GM21515 (cell line): ENCODE data around the gene C2CD4B.

ENCODE experiments used
- ATAC-seq: cut with Tn5 transposase; IDR thresholded peaks from one replicate; pipeline ENCODE4 v1.9.1; 2021; ENCODE audit not compliant: unreplicated experiment

C2CD4B gene, protein sequence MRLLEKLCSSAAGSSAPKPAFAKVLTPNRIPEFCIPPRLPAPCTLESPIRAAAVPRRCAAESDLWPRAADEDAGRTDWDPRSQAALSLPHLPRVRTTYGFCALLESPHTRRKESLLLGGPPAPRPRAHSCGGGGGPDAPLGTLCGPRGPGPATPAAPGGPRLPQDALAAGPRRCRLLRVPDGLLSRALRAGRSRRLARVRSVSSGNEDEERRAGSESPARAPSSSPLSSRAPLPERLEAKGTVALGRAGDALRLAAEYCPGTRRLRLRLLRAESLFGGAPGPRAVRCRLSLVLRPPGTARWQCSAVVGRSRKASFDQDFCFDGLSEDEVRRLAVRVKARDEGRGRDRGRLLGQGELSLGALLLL

DNA sequence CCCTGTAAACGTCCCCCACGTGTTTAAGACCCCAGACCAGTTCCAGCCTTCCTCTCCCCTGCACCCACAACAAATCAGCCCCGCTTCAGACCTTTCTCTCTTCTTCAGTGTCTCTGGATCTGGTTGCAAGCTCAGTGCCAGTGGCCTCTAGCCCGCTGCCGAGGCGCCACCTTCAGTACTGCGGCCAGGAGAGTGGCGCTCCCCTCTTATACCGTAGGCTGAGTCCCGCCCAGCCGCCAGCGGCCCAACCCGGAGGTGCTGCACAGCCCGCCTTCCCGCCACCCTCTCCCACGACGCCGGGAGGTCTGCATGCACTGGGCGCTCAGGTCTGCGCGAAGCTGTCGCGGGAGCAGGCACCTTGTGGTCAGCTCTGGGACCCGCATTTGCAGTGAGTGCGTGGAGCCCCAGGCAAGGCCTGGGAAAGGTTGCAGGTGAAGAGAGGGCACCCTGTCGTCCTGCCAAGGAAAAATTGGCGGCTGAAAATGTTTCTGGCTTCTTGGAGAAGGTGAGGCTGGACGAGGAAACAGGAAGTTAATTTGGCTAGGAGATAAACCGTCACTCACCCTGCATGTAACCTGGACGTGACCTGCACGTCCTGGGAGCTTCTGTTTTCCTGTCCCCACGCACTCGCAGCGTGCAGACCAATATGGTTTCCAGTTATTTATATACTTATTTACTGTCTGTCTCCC lies at the start of gene C2CD4B:
C2CD4B (minus strand) TSS at position 182 of the 689 bp plus-strand sequence. CDS start 301 bp downstream, outside the sequence.
- no peak for ATAC-seq

DNA sequence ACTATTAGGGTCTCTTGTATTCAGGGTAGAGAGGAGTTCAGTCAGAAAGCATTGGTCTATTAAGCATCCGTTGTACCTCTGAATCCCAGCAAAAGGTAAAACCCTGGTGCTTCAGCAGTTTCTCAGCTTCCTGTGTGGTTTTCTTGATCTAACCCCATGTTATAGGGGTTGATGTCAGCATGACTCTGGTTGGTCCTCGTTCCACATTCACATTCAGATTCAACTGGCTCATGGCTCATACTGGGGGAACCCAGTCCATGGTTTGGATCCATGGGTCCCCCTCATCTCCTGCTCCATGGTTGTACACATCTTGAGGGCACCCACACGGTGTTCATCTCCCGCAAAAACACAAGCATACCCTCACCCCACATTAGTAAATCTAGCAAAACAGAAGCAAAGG lies 47.7 kb upstream of the C2CD4B start:
- ATAC-seq: no peak

DNA sequence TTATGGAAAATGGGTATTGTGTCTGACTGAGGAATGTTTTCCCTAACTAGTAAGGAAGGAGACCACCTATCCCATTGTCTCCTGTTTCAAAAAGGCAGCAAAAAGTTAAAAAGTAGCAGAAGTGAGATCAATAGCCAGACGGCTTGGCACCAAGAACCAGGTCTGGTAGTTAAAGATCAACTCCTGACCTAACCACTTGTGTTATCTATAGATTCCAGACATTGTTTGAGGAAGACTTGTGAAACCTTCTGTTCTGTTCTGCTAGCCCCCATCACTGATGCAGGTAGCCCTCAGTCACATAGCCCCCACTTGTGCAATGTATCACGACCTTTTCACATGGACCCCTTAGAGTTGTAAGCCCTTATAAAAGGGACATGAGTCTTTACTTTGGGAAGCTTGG lies 46.3 kb upstream of the C2CD4B start:
- ATAC-seq: no peak

DNA sequence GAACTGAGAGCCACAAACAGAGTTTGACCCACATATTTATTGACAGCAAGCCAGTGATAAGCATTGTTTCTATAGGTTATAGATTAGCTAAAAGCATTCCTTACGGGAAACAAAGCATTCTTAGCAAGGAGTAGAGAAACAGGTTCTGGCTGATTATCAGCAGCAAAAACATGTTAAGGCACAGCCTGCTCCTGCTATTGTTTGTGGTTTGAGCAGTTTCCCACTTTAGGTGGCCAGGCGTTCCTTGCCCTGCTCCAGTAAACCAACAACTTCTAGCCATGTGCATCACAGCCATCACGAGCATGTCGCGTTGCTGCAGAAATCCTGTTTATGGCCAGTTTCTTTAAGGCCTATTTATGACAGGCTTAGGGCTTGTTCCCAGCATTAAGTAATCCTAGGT lies 44.7 kb upstream of the C2CD4B start:
- ATAC-seq: no peak

DNA sequence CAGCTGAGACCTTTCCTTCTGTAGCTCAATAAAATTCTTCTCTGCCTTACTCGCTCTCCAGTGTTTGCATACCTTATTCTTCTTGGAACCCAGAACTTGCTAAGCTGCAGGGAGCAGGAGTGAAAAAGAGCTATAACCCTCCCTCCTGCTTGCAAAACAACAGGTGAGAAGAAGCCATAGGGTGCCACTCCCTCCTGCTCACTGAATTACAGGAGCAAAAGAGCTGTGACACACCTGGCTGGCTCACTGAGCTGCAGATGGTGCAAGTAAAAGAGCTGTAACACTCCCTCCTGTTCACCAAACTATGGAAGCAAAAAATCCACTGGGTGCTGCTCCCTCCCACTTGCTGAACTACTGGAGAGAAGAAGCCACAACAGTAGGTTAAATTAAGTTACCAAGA lies 44.2 kb upstream of the C2CD4B start:
- ATAC-seq: no peak

DNA sequence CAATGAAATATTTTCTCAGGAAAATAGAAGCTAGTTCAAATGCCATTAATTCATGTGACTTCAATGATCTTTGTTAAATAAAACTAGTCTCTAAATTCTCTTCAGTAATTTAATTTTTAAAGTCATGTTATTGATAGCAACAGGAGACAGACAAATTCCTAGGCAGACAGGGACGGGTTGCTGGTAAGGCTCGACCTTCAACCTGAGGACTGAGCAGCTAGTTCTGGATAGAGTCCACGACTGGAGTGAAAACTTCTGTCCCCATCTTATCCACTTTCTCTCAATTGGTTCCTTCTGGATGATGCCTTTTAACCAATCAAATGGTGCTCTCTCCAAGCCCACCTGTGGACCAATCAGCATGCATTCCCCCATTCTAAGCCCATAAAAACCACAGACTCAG lies 43.8 kb upstream of the C2CD4B start:
- no peak for ATAC-seq

DNA sequence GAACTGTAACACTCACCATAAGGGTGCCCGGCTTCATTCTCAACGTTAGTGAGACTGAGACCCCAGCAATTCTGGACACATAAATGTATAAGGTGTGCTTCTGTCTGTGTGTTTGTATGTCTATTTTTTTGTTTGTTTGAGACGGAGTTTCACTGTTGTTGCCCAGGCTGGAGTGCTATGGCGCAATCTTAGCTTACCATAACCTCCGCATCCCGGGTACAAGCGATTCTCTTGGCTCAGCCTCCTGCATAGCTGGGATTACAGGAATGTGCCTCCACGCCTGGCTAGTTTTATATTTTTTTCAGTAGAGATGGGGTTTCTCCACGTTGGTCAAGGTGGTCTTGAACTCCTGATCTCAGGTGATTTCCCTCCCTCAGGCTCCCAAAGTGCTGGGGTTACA lies 43.3 kb upstream of the C2CD4B start:
- no peak for ATAC-seq

DNA sequence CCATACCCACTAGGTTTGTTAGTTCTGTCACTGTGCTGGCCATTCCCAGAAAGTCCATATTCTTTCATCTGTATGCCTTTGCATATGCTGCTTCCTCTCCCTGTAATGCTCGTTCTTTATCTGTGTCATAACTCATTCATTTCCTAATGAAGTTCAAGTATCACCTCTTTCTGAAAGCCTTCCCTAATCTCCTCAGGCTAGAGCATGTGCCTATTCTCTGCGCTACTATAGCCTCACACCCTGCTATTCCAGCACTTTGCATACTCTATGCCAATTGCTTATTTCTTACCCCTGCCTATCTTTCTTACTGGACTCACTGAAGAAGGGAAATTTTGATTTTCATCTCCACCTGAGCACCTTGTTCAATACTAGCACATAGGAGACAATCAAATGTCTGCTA lies 25.6 kb upstream of the C2CD4B start:
- ATAC-seq: no peak

DNA sequence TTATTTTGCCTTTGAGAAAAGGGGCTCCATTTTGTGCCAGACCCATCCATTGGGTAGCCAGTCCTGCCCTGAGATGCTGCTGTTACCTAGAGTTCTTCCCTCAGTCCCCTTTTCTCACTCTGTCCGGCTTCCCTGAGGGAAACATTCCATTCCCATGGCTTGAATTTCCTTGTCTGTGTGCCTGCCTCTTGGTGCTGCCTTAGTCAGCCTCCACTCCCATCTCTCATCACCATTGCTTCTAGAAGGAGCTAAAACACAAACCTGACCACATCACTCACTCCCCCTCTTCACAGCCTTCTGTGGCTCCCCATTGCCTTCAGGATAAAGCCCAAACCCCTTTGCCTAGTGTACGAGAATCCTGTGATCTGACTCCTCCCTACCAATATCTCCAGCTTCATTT lies 25.2 kb upstream of the C2CD4B start:
- ATAC-seq: no peak

DNA sequence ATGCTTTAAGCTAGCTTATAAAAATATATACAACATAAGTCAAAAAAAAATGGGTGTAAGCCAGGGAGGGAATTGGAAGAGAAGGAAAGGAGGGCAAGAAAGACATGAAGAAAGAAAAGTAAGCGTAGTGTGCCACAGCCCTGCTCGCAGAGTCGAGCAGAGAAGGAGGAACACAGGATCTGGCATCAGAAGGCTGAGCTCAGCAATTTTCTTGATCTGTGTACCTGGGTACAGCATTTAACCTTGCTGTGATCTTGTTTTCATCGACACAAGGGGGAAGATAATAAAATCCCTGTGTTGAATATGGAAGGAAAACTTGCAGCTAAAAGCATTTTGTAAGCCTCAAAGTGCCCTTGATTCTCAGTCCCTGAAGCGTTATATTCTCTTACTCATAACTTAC lies 23.7 kb upstream of the C2CD4B start:
- ATAC-seq: no peak

DNA sequence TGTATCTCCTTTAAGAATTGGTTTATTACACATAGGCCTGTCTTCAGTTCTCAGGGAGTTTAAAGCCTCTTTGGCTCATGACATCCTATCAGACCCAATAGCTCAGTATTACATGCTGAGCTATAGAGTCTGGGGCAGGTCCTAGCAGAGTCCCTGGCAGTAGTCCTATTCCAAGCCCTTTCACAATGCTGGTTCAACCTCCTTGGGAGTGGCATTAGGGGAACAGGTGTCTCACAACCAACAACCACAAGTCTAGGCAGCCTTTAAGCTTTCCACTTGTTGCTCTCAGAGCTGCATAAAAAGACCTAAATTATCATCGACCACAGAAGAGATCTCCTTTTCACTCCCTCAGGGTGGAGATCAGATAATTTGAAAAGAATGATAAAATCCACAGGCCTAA lies 22.8 kb upstream of the C2CD4B start:
- ATAC-seq: no peak

DNA sequence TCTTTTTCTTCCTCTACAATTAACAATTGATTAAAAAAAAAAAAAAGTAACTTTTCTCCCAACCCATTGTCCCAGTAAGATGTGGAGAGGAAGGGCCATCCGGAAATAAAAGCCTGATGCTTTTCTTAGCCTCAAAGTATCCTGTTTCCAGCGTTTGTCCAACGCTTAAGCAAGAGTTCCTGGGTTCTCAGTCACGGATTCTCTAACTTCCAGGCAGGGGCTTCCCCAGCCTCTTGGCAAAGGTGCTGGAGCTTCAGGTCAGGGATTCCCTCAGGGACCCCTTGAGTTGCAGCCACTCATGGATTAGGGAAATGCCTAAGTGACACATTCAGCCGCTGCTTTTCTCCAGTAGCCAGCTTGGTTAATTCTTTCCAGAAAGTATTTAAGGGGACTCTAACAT lies 22.3 kb upstream of the C2CD4B start:
- no peak for ATAC-seq

DNA sequence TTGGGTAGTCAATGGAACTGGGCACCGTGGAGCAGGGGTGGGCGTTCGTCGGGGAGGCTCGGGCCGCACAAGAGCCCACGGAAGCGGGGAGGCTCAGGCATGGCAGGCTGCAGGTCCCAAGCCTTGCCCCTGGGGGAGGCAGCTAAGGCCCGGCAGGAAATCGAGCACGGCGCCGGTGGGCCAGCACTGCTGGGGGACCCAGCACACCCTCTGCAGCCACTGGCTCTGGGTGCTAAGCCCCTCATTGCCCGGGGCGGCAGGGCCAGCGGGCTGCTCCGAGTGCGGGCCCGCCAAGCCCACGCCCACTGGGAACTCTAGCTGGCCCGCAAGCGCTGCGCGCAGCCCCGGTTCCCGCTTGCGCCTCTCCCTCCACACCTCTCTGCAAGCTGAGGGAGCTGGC lies 21.5 kb upstream of the C2CD4B start:
- no peak for ATAC-seq

DNA sequence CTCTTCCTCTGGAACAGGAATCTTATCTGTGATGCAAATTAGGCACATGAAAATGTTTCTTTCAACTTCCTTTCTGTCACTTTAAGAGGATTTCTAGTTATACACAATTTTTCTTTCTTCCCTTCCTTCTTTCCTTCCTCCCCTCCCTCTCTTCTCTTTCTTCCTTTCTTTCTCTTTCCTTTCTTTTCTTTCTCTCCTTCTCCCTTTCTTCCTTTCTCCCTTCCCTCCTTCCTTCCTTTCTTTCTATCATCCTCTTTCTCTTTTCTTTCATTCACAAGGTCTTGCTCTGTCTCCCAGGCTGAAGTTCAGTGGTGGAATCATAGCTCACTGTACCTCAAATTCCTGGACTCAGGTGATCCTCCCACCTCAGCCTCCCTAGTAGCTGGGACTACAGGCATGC lies 18.0 kb upstream of the C2CD4B start:
- ATAC-seq: no peak

DNA sequence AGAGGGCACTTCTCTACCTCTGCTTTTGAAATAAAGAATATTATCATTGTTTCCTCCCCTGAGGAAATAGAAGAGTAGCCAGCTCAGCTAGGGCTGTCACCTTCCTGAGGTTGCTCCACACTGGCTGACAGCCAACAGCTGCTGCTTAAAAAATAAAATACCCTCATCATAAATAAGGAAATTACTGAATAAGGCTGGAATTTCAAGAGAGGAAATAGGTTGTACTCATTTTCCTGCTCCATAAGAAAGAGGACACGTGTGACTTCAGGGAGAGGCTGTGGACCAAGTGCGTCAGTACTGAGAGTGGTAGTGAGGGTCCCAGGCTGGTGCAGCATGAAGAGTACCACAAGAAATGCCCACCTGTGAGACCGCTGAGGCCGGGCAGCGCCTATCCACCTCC lies 8.1 kb upstream of the C2CD4B start:
- no peak for ATAC-seq

DNA sequence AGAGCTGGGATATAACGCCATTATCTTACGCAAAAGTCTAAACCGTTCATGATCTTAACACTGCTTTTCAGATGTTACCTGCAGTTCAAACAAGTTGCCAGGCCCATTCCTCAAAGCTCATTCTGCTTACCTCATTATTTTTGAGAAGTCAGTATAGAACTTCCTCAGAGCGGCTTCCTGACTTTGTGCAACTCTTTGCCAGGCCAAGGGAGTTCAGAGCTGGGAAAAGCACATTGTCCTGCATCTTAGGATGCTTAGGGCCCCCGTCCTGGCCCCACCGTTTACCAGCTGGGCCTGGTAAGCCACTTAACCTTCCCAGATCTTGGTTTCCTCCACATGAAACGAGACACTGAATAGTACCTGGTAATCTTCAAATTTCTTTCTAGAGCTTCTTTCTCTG lies 6.8 kb upstream of the C2CD4B start:
- no peak for ATAC-seq

DNA sequence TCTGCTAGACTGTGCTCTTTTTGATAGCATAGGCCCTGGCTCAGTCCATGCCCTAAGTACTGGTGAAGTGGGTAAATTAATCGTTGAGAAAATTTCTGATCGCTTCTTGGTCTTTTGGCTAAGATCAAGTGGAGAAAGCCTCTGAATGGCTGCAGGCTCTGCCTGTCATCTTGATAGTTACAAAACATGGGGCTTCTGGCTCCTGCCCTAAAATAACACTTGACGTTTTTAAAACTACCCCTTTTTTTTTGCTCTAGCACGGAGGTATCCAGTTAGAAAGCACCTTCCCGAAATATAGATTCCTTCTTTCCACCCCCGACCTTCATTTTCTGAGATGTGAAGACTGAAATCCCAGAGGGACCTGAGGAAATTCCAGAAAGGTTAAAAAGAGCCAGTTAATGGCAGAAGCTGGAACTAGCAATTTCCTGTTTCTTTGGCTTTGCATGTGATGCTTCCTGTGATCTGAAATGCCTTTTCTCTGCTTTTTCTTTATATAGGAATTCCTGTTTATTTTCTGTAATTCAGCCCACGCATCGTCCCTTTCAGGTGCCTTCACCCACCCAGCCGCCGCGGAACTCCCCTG lies 799 bp upstream of the C2CD4B start:
- ATAC-seq: no peak

DNA sequence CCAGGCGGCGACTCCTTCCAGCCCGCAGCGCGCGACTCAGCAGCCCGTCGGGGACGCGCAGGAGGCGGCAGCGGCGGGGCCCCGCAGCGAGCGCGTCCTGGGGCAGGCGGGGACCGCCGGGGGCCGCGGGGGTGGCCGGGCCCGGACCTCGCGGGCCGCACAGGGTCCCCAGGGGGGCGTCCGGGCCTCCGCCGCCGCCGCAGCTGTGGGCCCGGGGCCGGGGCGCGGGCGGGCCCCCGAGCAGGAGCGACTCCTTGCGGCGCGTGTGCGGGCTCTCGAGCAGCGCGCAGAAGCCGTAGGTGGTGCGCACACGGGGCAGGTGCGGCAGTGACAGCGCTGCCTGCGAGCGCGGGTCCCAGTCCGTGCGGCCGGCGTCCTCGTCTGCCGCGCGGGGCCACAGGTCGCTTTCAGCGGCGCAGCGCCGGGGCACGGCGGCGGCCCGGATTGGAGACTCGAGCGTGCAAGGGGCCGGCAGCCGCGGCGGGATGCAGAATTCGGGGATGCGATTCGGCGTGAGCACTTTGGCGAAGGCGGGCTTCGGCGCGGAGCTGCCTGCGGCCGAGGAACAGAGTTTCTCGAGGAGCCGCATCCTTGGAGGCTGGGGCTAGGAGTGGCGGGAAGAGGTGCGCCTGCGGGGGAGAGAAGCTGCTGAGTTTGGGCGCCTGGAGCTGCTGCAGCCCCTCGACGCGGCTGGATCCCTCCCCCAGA lies 535 bp downstream of the C2CD4B start:
- no peak for ATAC-seq

DNA sequence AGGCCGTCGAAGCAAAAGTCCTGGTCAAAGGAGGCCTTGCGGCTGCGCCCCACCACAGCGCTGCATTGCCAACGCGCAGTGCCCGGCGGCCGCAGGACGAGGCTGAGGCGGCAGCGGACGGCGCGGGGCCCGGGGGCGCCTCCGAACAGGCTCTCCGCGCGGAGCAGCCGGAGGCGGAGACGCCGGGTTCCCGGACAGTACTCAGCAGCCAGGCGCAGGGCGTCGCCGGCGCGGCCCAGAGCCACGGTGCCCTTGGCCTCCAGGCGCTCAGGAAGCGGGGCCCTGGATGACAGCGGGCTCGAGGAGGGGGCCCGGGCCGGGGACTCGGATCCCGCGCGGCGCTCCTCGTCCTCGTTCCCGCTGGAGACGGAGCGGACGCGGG lies 1.1 kb downstream of the C2CD4B start:
- ATAC-seq: no peak

DNA sequence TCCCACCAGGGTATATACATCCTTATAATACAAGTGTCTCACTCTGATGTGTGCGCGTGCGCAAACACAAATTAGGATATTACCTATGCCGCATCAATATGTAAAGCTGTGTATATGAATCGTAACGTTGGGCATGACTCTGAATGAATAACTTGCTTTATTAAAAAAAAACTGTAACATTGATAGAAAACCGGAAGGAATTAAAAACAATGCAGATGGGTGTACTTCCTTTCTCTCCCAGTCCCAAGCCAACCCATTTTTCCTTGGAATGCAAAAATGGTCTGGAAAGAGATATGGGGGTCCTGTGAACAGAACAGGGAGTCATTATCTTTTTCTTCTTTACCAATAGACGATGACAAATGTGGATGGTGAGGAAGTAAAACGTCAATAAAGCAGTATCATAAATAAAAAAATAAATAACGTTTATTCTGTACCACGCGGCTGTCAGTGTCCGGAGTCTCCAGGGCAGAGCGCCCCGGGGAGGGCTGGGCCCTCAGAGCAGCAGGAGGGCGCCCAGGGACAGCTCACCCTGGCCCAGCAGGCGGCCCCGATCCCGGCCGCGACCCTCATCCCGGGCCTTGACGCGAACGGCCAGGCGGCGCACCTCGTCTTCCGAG lies 1.6 kb downstream of the C2CD4B start:
- ATAC-seq: no peak

DNA sequence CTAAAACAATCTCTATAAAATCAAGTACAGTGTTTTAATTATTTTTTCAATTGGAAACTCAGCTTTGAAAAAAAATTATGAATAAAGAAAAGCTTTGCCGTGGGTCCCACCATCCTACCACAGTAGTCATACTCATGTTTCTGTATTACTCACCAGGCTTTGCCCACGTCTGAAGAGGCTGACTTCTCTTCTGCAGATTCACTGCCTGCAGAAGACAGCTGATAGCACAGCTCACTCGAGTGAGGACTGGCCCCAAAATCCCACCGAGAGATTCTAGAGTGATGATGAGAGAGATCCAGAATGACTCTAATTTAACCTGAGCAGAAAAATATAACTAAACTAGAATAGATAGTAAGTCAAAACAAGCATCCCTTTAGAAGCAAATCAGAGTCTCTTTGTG lies 11.9 kb downstream of the C2CD4B start:
- no peak for ATAC-seq
